B cell (primary cell): Measurements from ENCODE around the gene TOR1AIP1. TPM values are rescaled to one million over a fixed set of nuclear protein-coding genes. Genes with fewer than 3 reads are reported as not detected.

Experiments
- ATAC-seq: fragments of 200-7000 bp; cut with Tn5 transposase; one replicate; pipeline ENCODE4 v1.10.0; 2021; ENCODE audit warnings: low read depth, mild to moderate bottlenecking, moderate number of reproducible peaks, moderate library complexity
- CTCF ChIA-PET: fragments of 350-600 bp; sonication (Branson Sonifier 250); formaldehyde crosslinking; loops from one replicate; lab custom pipeline; 2021; ENCODE audit warnings: antibody characterized with exemption, inconsistent platforms; lab: Charles Lee
- POLR2A ChIA-PET: fragments of 350-600 bp; sonication (Branson Sonifier 250); formaldehyde crosslinking; loops from one replicate; lab custom pipeline; 2021; ENCODE audit warnings: antibody characterized with exemption; lab: Charles Lee
- DNase-seq: peaks from one replicate; pipeline ENCODE4 v3.0.0; 2013
- H2AFZ ChIP-seq: 2 replicates; pipeline ENCODE4 v1.6.1; 2012; ENCODE audit warnings: mild to moderate bottlenecking, low read depth, low read length; ENCODE audit not compliant: insufficient read depth, poor library complexity, severe bottlenecking
- H3K27ac ChIP-seq, 2 donors: 1 replicate in 1 of 2; 2 replicates in 1 of 2; pipeline ENCODE4 v1.5.1; 2012 to 2013; ENCODE audit warnings: low read length in 2 of 2, mild to moderate bottlenecking in 2 of 2, moderate library complexity in 1 of 2
- H3K27me3 ChIP-seq, 4 experiments: fragments of 200-600 bp in 1 of 4; sonication (generic) in 1 of 4; replicated peaks in 1 of 4; 1 replicate in 2 of 4; 2 replicates in 2 of 4; pipeline versions ENCODE4 v1.6.1 to v1.7.0; 2013 to 2016; ENCODE audit warnings: low read length in 3 of 4, mild to moderate bottlenecking in 2 of 4, mixed read lengths in 1 of 4, moderate library complexity in 1 of 4; ENCODE audit not compliant: insufficient read depth in 4 of 4, control insufficient read depth in 3 of 4; ENCODE audit errors: control extremely low read depth in 1 of 4
- H3K36me3 ChIP-seq, 2 experiments: replicated peaks in 1 of 2; 1 replicate in 1 of 2; 2 replicates in 1 of 2; pipeline versions ENCODE4 v1.6.1 to v1.7.1; 2013; ENCODE audit warnings: low read length in 1 of 2; ENCODE audit not compliant: insufficient read depth in 2 of 2, control insufficient read depth in 1 of 2; ENCODE audit errors: control extremely low read depth in 1 of 2, extremely low read depth in 1 of 2
- H3K4me1 ChIP-seq, 2 donors: fragments of 200-600 bp in 1 of 2; sonication (generic) in 1 of 2; 1 replicate in 1 of 2; 2 replicates in 1 of 2; pipeline versions ENCODE4 v1.5.1 to v1.6.1; 2013 to 2017; ENCODE audit warnings: low read length in 2 of 2; ENCODE audit not compliant: control insufficient read depth in 2 of 2, insufficient read depth in 2 of 2
- H3K4me2 ChIP-seq: replicated peaks from 2 replicates; pipeline ENCODE3; 2012; ENCODE audit warnings: mild to moderate bottlenecking, low read depth, low read length; ENCODE audit not compliant: poor library complexity, severe bottlenecking
- H3K4me3 ChIP-seq, 5 experiments: fragments of 200-600 bp in 1 of 5; sonication (generic) in 1 of 5; 1 replicate in 3 of 5; 2 replicates in 2 of 5; pipeline versions ENCODE4 v1.5.1 to v1.7.0; 2011 to 2016; ENCODE audit warnings: low read length in 4 of 5, mild to moderate bottlenecking in 4 of 5, low read depth in 2 of 5, control low read depth in 1 of 5, moderate library complexity in 1 of 5; ENCODE audit not compliant: insufficient read depth in 1 of 5; ENCODE audit errors: control extremely low read depth in 1 of 5, extremely low read depth in 1 of 5
- H3K79me2 ChIP-seq: fragments of 200-600 bp; sonication (generic); one replicate; pipeline ENCODE4 v1.6.0; 2016; ENCODE audit warnings: low read length; ENCODE audit not compliant: control insufficient read depth, insufficient read depth
- H3K9ac ChIP-seq: fragments of 200-600 bp; sonication (generic); 2 replicates; pipeline ENCODE4 v1.6.1; 2017; ENCODE audit warnings: mild to moderate bottlenecking, low read length, moderate library complexity
- H3K9me3 ChIP-seq, 3 donors: one replicate each; pipeline versions ENCODE4 v1.6.1 to v1.7.1; 2013; ENCODE audit warnings: low read length in 2 of 3; ENCODE audit not compliant: control insufficient read depth in 2 of 3, insufficient read depth in 1 of 3; ENCODE audit errors: control extremely low read depth in 1 of 3
- H4K20me1 ChIP-seq: 2 replicates; pipeline ENCODE4 v1.6.0; 2012; ENCODE audit warnings: mild to moderate bottlenecking, low read length; ENCODE audit not compliant: insufficient read depth, control insufficient read depth, poor library complexity, severe bottlenecking
- H3K27ac Mint-ChIP-seq: one replicate; pipeline ENCODE4 v1.8.0; 2021; ENCODE audit warnings: mixed read lengths
- H3K27me3 Mint-ChIP-seq: one replicate; pipeline ENCODE4 v1.8.0; 2021; ENCODE audit warnings: mixed read lengths
- H3K4me1 Mint-ChIP-seq: one replicate; pipeline ENCODE4 v1.8.0; 2021; ENCODE audit warnings: mixed read lengths
- H3K4me3 Mint-ChIP-seq: one replicate; pipeline ENCODE4 v1.8.0; 2021; ENCODE audit warnings: mixed read lengths
- H3K9me3 Mint-ChIP-seq: one replicate; pipeline ENCODE4 v1.8.0; 2022; ENCODE audit warnings: mixed read lengths; ENCODE audit not compliant: insufficient read depth
- CTCF ChIP-seq: fragments of 200-600 bp; IDR thresholded peaks from one replicate; pipeline ENCODE4 v1.8.0; 2022; ENCODE audit warnings: antibody characterized with exemption, mild to moderate bottlenecking
- EZH2 ChIP-seq: IDR thresholded peaks from 2 replicates; pipeline ENCODE4 v1.6.1; 2012; ENCODE audit warnings: borderline replicate concordance, low read depth, mild to moderate bottlenecking, moderate library complexity, low read length; ENCODE audit not compliant: insufficient read depth, poor library complexity, severe bottlenecking
- WGBS: methylation state at CpG from one replicate; pipeline ENCODE4 v1.1.5; 2013; ENCODE audit warnings: missing lambda C conversion rate; ENCODE audit not compliant: insufficient coverage; 5-methylcytosine and 5-hydroxymethylcytosine counted together
- intact Hi-C: fragments of 100-400 bp; cut with micrococcal nuclease; formaldehyde crosslinking; loops from one replicate; pipeline ENCODE4 v1.10.0; 2022
- polyA plus RNA-seq: library from polyadenylated mRNA; depleted of rRNA; stranded (reverse); fragments of >200 nt; gene quantifications from 2 replicates; pipeline ENCODE4 v1.2.3, GENCODE V29; 2012
- total RNA-seq, 2 donors: library from RNA; stranded (reverse); fragments of 120-200 nt in 1 of 2; gene quantifications; 1 replicate in 1 of 2; 2 replicates in 1 of 2; pipeline versions ENCODE4 v1.2.3 to v1.2.4, GENCODE V29; 2013 to 2022

The TOR1AIP1 gene
- total and polyA plus RNA-seq, 2 donors (not counting 1 experiment from before 2014, with no cell fraction given): 43.3 to 98.1 TPM

GRCh38 chr1:179941454-179941853, 59.4 kb downstream of the TOR1AIP1 start:
- Histone ChIP-seq H4K20me1 (no peaks in the 10 kb centered on the region), H3K4me2 (no peak overlapping the region), H3K27ac (no peak overlapping the region), H3K4me3 (no peak overlapping the region), H3K9me3 (no peaks in the 10 kb centered on the region), H3K27me3 (no peaks in the 10 kb centered on the region), H3K4me1 (no peaks in the 10 kb centered on the region), H3K36me3 (no peaks in the 10 kb centered on the region), H2AFZ (no peak overlapping the region), H3K9ac (no peak overlapping the region), H3K79me2 (no peaks in the 10 kb centered on the region)
- no peak for ATAC-seq
- no peaks in the 10 kb centered on the region for H3K9me3 Mint-ChIP-seq
- DNase-seq: no peak
- peaks cover 4% of the 10 kb centered on the region for H3K27me3 Mint-ChIP-seq
- no peak overlapping the region for H3K27ac Mint-ChIP-seq
- intact Hi-C loops: no loop called here
- no peak overlapping the region for H3K4me3 Mint-ChIP-seq
- no peaks in the 10 kb centered on the region for H3K4me1 Mint-ChIP-seq
- no peak for TF ChIP-seq EZH2
- 93% methylated on average over 2 of the region's 2 CpGs for WGBS
- POLR2A ChIA-PET: interaction anchor here (0.6 kb wide), 1 partner anchor 66 kb away, joined by 3 read pairs; no protein-coding TSS in a partner anchor
- CTCF ChIA-PET: no interaction called here

GRCh38 chr1:179950651-179951050, 68.6 kb downstream of the TOR1AIP1 start:
- H3K36me3 ChIP-seq: no peaks in the 10 kb centered on the region
- DNase-seq (no peak), ATAC-seq (no peak)
- POLR2A ChIA-PET: no interaction called here
- H3K4me2 ChIP-seq: no peak overlapping the region
- no peaks in the 10 kb centered on the region for H3K27me3 ChIP-seq
- no peak for TF ChIP-seq CTCF
- no peak for TF ChIP-seq EZH2
- intact Hi-C loops: loop anchor here (5.0 to 10.0 kb wide), 4 partner anchors 552 to 1154 kb away; partner anchors contain the start of genes ACBD6, FAM20B and XPR1
- H4K20me1 ChIP-seq: peaks cover 7% of the 10 kb centered on the region
- Mint-ChIP-seq H3K4me1 (peaks cover 31% of the 10 kb centered on the region), H3K4me3 (no peak overlapping the region), H3K27me3 (no peaks in the 10 kb centered on the region), H3K27ac (no peak overlapping the region), H3K9me3 (no peaks in the 10 kb centered on the region)
- no peak overlapping the region for H3K9ac ChIP-seq
- no peak overlapping the region for H2AFZ ChIP-seq
- CTCF ChIA-PET: interaction anchor here (0.6 kb wide), 1 partner anchor 30 kb away, joined by 3 read pairs; no protein-coding TSS in a partner anchor
- WGBS: 93% methylated on average over 7 of the region's 7 CpGs
- peaks cover 20% of the 10 kb centered on the region for H3K79me2 ChIP-seq
- H3K4me3 ChIP-seq: no peak overlapping the region
- H3K9me3 ChIP-seq: no peaks in the 10 kb centered on the region
- no peak overlapping the region for H3K27ac ChIP-seq
- H3K4me1 ChIP-seq: peaks cover 29 to 34% of the 10 kb centered on the region in 2 donors
